Activated CD4-positive, CD25-positive, alpha-beta regulatory T cell (primary cell): ENCODE data around the gene CALML3.

ENCODE experiments used
- DNase-seq, 4 experiments: peaks; one replicate each; lab custom pipeline; 2025; lab: John Stamatoyannopoulos, UW

The CALML3 gene

DNA sequence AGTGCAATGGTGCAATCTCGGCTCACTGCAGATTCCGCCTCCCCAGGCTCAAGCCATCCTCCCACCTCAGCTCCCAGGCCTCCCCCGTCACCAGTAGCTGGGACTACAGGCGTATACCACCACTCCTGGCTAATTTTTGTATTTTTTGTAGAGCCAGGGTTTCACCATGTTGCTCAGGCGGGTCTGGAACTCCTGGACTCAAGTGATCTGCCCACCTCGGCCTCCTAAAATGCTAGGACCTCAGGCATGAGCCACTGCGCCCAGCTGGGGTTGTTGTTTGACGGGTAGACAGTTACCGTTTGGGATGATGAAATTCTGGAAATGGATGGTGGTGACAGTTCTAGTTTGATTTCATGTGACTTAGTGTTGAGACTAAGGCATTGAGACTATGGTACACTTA lies 15.3 kb downstream of the CALML3 start:
- no peak for DNase-seq

DNA sequence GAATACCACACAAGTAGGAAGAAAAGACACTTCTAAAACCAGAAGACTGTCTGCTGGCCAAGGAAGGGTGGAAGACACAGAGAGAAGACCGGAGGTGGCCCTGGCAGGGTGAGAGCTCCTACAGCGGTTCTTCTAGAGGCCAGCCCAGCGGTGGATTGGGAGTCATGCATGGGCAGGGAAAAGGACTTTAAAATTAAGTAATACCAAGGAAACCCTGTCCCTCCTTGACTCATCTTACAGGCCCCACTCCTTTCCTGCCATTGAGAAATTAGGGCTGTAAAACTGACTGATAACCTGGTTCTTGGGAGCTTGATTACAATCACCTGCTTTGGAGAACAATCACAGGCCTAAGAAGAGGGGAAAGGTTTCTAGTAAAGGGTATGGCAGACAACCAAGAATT lies 16.1 kb downstream of the CALML3 start:
- no peak for DNase-seq

DNA sequence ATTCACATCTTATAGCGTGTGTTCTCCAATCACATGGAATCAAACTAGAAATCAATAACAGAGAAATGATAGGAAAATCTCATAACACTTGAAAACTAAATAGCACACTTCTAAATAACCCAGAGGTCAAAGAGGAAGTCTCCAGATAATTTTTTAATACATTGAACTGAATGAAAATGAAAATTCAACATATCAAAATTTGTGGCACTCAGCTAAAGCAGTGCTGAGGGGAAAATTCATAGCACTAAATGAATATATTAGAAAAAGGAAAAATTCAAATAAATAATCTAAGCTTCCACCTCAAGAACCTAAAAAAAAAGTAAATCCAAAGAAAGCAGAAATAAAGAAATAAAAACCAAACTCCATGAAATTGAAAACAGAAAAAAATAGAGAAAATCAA lies 17.3 kb downstream of the CALML3 start:
- no peak for DNase-seq

DNA sequence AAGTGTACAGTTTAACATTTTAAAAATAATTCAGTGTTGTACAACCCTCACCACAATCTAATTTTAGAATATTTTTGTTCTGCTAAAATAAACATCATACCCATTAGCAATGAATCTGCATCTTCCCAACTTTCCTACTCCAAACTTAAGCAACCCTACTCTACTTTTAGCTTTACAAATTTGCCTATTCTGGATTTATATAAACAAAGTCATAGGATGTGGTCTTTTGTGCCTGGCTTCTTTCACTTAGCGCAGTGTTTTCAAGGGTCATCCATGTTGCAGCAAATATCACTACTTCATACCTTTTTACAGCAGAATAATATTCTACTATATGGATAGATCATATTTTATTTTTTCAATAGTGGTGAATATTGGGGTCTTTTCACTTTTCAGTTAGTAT lies 18.9 kb downstream of the CALML3 start:
- DNase-seq: no peak

DNA sequence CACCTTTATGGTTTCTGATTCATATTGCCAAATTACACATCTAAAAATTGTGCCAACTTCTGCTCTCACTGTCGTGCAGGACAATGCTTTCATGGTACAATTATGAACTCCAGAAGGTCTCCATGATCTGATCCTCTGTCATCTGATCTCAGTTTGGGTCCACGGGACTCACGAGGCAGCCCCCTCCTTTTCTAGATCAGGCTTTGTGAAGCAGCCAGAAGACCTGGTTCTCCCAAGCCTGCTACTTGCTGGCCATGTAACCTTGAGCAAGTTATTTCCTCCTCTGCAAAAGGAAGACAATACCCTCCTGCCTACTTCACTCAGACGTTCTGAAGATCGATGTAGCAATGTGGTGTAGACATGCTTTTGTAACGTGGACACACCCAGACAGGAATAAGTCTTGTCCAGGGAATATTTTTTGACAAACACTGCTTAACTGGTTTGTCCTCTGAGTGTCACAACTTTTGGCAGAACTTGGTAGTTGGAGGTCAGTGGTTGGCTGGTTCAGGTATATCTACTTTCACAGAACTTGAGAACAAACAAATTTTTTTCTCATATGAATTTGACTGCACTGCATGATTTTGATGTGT lies 19.6 kb downstream of the CALML3 start:
- DNase-seq: no peak

DNA sequence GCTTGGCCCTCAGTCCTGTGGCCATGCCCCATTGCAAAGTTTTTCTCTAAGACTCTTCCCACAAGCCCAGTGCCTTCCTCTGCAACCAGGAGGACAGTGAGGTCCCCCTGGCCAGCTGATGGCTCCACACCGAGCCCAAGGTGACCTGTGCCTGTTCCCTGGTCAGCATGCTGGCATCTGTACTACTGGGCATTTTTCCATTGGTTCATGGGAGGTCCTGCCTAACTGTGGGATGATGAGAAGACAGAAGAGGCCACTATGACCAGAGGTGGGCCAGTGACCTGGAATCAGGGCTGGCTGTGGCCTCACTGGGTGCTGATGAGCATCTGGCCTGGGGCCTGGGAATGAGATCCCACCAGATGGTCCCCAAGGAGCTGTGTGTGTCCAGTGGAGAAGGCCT lies 20.2 kb downstream of the CALML3 start:
- no peak for DNase-seq

DNA sequence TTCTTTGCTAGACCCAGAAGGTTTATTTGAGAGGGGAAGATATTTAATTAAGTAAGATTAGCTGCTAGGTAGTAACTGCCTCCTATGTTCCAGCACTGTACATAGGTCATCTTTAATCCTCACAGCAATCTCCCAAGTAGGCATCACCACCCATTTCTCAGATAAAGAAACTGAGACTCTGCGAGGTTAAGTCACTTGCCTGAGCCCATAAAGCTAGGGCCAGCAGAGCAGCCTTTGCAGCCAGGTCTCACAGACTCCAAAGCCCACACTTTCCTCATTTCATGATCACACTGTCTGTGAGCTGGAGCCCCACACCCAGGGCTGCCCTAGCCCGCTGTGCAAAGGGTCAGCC lies 20.6 kb downstream of the CALML3 start:
- no peak for DNase-seq

DNA sequence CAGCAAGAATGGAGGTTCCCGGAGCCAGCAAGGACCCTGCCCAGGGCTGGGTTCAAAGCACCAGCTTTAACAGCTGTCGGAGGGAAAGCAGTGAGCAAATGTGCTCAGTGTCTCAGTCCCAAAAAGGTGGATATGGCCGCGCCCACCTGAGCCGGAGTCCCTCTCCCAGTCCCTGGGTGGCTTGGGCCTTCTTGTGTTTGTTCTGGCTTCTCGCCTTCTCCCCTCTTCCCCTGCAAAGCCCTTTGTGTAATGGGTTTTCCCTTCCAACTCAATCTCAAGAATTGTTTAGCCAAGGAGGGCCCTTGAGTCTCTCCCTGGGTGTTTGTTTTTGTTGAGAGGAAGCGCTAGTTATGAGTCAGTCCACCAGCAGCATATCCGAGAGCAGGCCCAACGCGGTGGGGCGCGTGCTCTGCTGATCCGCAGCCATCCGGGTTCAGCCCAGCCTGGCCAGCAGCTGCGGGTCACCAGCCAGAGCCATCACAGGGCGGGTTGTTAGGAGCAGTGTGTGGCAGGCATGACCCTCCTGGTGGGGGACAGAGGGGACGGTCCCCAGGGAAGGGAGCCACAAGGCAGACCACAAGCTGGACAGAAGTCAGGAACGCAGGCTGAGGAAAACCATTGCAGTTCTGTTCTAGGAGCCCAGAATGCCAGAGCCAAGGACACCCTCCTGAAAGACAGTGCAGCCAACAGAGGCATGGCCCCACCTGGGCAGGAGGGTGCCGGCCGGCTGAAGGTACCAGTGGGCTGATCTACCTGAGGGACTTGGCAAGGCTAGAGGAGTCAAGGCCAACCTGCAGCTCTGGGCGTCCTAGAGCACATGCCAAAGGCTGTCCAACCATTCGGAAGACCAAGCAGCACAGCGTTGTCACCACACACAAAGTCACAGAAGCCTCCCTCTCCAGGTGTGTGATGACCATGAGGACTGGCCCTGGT lies 21.3 kb downstream of the CALML3 start:
- DNase-seq: no peak

DNA sequence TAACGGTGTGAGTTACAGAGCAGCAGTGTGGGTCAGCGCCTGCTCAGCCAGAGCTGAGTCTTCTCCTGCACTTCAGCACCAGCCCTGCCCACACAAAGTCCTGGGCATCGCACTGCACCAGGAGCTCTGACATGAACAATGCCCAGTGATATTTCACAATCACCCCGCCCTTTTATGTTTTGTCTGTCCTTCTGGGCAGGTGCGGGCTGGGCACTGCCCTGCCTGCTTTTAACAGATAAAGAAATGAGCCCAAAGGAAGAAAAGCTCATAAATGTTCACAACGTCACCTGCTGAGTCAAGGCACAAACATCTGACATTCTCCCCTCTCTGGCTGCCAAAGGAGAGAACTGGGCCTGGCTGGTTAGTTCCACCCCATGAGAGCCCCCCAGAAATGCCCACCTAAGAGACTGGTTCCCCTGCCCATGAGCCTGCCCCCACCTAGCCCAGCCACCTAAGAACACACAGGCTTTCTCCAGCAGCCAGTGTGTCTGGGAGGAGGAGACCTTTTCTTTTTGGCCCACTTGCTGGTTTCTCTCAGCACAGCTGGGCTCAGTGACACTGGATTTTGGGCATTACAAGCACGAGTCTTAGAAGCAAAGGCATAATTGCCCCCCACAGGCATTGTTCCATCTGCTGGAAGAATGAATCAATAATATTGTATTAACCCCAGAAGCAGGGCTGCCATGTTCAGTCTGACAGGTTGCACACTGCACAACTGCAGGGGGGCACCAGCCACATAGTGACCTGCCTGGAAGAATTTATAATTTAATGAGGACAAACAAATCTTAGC lies 22.3 kb downstream of the CALML3 start:
- DNase-seq: no peak

DNA sequence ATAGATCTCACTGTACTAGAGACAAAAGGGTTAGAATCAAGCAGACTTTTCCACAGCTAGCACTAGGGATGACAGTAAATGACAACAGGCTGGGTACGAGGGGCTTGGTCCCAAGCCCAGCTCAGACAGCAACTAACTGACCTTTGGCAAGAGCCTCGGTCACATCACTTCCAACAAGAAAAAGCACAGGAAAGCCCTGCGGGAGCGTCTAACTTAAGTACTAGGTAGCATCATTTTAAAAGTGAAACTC lies 22.8 kb downstream of the CALML3 start:
- no peak for DNase-seq

DNA sequence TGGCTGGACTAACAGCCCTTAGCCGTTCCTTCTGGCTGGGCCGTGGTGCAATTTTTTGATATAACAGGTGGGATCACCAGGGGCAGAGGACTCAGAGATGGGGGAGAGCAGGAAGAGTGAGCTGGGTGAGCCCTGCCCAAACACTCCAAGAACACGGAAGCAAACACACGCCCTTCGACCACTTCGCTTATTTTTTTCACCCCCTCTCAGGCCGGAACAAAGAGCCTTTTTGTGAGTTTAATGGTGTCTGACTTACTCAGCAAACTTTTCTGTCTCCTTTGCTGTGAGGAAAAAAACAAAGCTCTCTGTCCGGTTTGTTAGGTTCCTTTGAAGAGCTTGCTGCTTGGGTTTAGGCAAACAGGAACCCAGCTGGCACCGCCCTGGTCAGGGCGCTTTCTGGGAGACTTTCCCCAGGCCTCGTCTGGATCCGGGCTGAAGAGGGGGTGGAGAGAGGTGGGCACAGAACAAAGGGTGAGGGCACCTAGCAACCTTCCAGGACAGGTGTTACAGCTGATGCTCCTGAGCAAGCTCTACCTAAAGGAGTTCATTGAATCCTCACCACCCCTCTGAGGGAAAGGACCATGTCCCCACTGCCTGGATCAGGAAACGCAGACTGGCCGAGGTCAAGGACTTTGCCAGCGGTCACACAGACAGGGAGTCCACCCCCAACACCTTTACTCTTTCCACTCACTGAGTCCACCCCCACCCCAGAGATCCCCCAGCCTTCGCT lies 23.3 kb downstream of the CALML3 start:
- no peak for DNase-seq

DNA sequence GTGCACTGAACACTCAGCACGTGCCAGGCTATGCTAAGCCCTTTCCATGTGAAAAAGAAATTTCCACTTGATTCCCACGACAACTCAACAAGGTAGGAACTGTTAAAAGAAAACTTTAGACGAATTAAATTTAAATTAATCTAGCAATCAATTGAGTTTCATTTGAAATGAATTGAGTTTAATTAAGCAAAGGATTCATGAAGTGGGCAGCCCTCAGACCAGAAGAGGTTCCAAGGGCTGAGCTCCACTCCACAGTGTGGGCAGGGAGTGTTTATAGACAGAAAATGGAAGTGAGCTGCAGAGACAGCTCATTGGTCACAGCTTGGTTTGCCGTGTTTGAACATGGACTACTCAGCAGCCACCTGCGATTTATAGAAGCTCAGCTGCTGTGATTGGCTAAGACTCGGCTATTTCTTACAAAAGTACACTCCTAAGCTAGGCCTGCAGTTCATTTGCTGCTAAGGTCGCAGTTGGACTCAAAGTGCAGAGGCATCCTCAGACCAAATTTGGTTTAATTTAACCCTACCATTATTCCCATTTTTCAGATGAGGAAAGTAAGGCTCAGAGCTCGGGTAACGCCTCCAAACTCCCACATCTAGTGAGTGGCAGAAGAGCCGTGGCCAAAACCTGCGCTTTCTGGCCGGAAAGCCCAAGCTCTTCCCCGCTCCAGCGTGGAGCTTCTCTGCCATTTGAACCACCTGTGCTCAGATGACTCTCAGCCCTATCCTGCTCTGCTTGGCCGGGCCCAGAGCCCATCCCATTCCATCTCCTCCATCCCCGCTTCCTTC lies 24.9 kb downstream of the CALML3 start:
- no peak for DNase-seq

DNA sequence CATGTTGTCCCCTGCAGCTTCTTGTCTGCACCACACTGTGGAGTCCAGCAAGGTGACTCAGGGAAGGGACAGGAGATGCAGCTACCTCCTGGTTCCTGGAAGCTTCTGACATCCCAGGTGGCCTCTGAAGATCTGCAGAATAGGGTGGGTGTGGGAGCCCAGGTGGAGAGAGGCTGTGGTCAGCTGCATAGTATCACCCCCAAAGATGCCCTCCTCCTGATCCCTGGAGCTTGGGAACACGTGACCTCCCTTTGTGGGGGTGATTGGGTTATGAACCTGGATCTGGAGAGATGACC lies 25.4 kb downstream of the CALML3 start:
- no peak for DNase-seq

DNA sequence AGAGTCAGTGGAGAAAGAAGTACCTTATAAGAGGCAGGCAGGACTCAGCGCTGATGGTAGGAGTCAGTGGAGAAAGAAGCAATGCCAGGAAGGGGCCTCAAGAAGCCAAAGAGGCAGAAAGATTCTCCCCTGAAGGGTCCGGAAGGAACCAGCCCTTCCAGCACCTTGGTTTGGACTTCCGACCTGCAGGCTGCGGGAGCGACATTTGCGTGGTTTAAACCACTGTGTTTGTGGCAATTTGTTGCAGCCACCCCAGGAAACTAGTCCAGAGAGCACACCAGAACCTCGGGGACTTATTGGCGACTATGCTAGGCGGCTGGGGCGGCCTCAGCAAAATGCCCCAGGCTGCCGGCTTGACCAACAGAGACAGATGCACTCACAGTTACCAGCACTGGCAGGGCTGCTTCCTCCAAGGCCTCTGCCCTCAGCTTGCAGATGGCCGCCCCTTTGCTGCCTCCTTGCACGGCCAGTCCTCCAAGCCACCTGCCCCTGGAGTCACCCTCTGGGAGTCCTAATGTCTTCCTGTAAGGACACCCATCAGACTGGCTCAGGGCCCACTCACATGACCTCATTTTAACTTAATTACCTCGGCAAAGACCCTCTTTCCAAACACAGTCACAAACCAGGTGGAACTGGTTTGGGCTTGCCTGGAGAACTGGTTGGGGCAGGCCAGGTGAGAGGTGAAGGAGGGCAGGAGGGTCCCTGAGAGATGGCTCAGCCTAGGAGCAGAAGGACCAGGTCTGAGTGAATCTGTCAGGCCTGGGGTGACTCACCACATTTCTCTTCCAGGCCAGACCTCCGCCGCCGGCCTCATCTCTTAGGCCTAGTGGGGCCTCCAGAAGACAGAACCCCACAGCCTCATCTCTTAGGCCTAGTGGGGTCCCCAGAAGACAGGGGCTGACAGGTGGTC lies 26.1 kb downstream of the CALML3 start:
- DNase-seq: no peak

DNA sequence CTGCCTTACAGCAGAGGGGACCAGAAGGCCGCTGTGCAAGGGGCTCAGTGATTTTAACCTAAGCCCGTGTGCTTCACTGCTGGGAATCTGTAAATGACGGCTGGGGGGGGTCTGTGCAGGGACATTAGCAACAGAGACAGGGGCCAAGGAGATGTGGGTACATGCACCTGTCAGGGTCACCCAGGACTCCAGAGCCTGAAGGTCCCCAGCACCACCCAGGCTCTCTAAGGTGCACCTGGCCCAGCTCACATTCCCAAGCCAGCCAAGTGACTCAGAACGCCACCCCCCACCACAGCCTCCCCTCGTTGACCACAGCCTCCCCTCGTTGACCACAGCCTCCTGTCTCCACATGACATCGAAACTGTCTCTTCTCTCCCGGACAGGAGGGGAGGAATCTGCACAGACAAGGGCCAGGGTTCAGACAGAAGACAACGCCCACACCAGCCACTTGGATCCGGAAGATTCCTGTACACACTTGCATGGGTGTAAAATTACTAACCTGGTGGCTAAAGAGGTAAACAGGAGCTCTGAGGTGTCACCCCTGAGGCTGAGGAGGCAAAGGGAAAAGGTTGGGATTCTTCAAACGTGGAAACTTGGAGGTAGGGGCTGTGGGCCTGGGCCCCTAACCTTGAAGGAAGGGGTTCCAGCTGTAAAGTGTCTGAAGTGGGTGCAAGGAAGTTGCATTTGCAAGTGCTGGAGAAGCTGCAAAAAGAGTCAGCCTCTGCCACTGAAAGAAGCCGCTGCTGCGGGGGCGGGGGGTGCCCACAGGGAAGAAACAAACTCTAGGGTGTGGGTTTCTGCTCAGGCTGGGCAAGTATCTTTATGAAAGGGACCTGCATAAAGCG lies 27.0 kb downstream of the CALML3 start:
- DNase-seq: no peak

DNA sequence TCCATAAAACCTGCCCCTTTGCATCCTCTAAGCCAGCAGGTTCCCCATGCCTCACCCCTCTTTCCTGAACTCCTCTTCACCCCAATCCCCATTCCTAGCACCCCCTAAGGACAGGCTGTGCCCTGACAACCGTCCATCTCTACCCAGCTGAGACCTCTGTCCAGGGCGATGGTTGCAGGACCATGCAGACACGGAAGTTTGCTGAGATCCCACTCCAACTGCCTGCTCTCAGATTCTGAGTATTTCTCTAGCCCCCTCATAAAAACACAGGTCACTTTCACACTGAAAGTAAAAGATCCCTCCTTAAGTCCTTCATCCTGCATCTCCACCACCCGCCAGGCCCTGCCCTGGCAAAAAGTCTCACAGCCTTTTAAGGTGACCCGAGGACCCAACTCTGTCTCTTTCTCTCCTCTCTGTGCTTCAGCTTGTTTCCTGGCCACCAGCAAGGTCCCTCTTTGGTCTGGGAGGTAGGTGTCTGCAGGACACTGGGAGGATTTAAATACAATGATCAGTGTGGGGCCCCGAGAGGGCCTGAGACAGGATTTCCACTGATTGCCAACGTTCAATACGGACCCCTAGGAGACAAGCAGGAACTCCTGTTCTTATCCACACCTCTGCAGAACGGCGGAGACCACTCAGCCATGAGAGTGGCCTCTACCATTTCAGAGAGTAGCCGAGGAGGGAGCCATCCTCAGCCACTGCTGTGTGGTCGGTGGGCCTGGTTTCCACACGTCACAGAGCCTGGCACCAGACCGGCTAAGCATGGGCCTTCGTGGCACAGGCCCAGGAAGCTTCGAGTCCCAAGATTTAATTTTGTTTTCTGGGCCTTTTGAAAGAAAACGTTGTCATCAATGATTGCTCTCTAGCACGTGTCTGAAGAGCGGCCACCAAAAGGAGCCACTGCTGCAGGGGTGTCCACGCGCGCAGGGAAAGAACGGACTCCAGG lies 27.9 kb downstream of the CALML3 start:
- no peak for DNase-seq

DNA sequence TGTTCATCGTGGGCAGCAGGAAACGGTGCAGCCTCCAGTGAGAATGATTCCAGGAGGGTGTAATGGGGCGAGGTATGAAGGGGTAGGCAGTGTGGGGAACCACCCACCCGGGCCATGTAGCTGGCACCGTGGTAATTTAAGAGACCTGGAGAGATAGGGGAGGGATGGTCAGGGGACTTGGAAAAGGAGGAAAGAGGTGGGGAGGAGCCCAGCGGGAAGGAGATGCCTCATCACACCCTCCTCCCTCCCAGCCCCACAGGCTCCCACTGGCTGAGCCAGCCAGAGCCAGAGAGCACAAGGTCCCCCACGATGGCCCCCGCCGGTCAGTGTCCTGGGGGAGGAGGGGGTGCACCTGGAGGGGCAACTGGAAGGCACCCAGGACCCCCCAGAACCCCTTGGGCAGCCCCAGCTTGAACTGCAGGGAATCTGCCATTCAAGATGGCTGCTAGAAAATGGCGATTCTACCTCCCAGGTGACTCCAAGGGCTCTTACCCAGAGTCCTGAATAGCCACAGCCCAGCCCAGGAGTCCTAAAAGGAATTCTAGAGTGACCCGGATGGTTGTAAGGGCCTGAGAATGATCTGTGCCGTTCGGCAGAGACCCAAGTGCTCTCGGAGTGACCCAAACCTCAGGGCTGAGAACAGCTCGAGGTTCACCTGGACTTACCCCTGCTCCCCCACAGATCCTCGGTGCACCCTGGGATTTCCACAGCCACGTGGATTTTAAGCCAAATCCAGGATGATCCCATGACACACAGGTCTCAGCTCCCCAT lies 28.8 kb downstream of the CALML3 start:
- DNase-seq: no peak

DNA sequence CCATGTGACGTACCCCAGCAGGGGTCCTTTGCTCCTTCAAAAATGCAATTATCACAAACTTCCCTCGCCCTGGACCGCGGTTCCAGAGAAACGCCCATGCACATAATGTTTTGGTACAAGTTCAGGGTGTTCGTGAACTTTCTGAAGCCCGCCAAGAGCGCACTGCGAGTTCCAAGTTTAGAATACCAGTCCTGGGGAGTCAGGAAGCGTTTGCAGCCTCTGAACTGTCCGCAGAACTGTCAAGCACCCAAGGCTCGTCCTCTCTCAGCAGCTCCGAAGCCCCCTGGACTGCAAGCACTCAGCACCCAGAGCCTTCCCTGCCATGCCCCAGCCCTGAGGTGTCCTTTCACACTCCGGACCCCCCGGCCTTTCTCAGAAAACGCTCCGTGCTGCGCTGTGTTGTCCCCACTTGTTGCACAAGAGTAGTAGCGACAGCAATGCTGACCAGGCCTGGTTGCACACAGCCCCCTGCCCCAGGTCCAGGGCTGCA lies 30.3 kb downstream of the CALML3 start:
- no peak for DNase-seq
